ENCODE data around the gene LEFTY1. TPM values are rescaled to one million over a fixed set of nuclear protein-coding genes. Genes with fewer than 3 reads are reported as not detected.

LEFTY1 gene
- total and polyA plus RNA-seq, 9 of the 15 experiments (the other 6 are each of a cell fraction or from before 2014, with no cell fraction given): 0.07 to 0.24 (median 0.17) TPM; not detected in 5

- peaks cover 3% of the 10 kb centered on the region for H3K9me1 ChIP-seq (ENCODE audit: control insufficient read depth, insufficient read depth, low read length)
- no peak overlapping the region for H3K9ac ChIP-seq (ENCODE audit: insufficient read depth in 1 of 2, low read depth in 2 of 2, low read length in 2 of 2)
- POLR2A ChIA-PET: interaction anchor here (0.7 kb wide), 1 partner anchor 388 kb away, joined by 3 read pairs; no protein-coding TSS in a partner anchor
- H3K27ac ChIP-seq (ENCODE audit: extremely low read depth, low read depth, low read length): no peak overlapping the region
- CTCF ChIA-PET (ENCODE audit: low intra/inter-chr PET ratio): no interaction called here
- H2AFZ ChIP-seq (ENCODE audit: low read depth, low read length): no peak overlapping the region
- in situ Hi-C loops (cut with MboI) (no loop called here), intact Hi-C loops (cut with micrococcal nuclease) (no loop called here)
- no peak overlapping the region for H3K4me3 ChIP-seq
- TF ChIP-seq C11orf30 (IDR thresholded peaks at IDR 0.05; ENCODE audit: low read depth) (no peak), MEIS2 (IDR thresholded peaks at IDR 0.05; ENCODE audit: partially characterized antibody) (peak; percentile 7), PURB (CRISPR knock-in tag; IDR thresholded peaks at IDR 0.05; ENCODE audit: low read depth) (no peak)
- FAIRE-seq (no peak), ATAC-seq (no peak), DNase-seq (ENCODE audit: extremely low read depth in 1 of 4, low spot score in 3 of 4) (no peak)
- peaks cover 0 to 47% of the 10 kb centered on the region in 2 experiments; a peak in 3 of 5 replicates for H3K4me1 ChIP-seq (replicated peaks in 1 of 2; ENCODE audit: control insufficient read depth in 2 of 2, insufficient read depth in 2 of 2, low read length in 2 of 2)
- no peaks in the 10 kb centered on the region for H3K9me3 ChIP-seq (replicated peaks; ENCODE audit: control insufficient read depth, insufficient read depth, low read depth, low read length)
- H3K79me2 ChIP-seq (ENCODE audit: control insufficient read depth, insufficient read depth, low read length): peaks cover 12% of the 10 kb centered on the region
- no peaks in the 10 kb centered on the region for H3K27me3 ChIP-seq (ENCODE audit: control insufficient read depth in 2 of 2, insufficient read depth in 2 of 2, low read length in 2 of 2)
- no TSS peak for BruUV-seq (replicated peaks)
- no peaks in the 10 kb centered on the region for H3K36me3 ChIP-seq (ENCODE audit: control insufficient read depth, insufficient read depth, low read length)
- H4K20me1 ChIP-seq (replicated peaks; ENCODE audit: control insufficient read depth, insufficient read depth, low read length): no peaks in the 10 kb centered on the region
- H3K4me2 ChIP-seq (ENCODE audit: insufficient read depth, low read length): no peak overlapping the region
- WGBS (ENCODE audit: insufficient coverage, low coverage, missing lambda C conversion rate): 63% methylated on average over 7 of the region's 7 CpGs
Observed at GRCh38 chr1:225887030-225887314, 2.0 kb downstream of the LEFTY1 start.

- H3K27me3 ChIP-seq (ENCODE audit: control insufficient read depth in 2 of 2, insufficient read depth in 2 of 2, low read length in 2 of 2): no peaks in the 10 kb centered on the region
- H3K4me2 ChIP-seq (ENCODE audit: insufficient read depth, low read length): no peak overlapping the region
- peaks cover 3% of the 10 kb centered on the region for H3K9me1 ChIP-seq (ENCODE audit: control insufficient read depth, insufficient read depth, low read length)
- H3K36me3 ChIP-seq (ENCODE audit: control insufficient read depth, insufficient read depth, low read length): no peaks in the 10 kb centered on the region
- no peak overlapping the region for H3K4me3 ChIP-seq
- no peak for TF ChIP-seq ZNF444 (CRISPR knock-in tag; IDR thresholded peaks at IDR 0.05)
- TF ChIP-seq SMARCA4 (IDR thresholded peaks at IDR 0.05): no peak
- no peak for TF ChIP-seq CCAR2 (IDR thresholded peaks at IDR 0.05; ENCODE audit: low read depth, low read length)
- no peak for TF ChIP-seq KLF6 (CRISPR knock-in tag; IDR thresholded peaks at IDR 0.05; ENCODE audit: borderline replicate concordance)
- TF ChIP-seq COPS2 (conservative IDR thresholded peaks at IDR 0.05): no peak
- peak in 1 of 2 experiments; percentile 74; a peak in 2 of 4 replicates for TF ChIP-seq MLLT1 (IDR thresholded peaks at IDR 0.05)
- in situ Hi-C loops (cut with MboI) (no loop called here), intact Hi-C loops (cut with micrococcal nuclease) (no loop called here)
- no peaks in the 10 kb centered on the region for H4K20me1 ChIP-seq (replicated peaks; ENCODE audit: control insufficient read depth, insufficient read depth, low read length)
- H3K4me1 ChIP-seq (replicated peaks in 1 of 2; ENCODE audit: control insufficient read depth in 2 of 2, insufficient read depth in 2 of 2, low read length in 2 of 2): peaks cover 2 to 53% of the 10 kb centered on the region in 2 experiments; a peak in 4 of 5 replicates
- no peak overlapping the region for H2AFZ ChIP-seq (ENCODE audit: low read depth, low read length)
- FAIRE-seq (no peak), ATAC-seq (no peak), DNase-seq (ENCODE audit: extremely low read depth in 1 of 4, low spot score in 3 of 4) (no peak)
- POLR2A ChIA-PET: interaction anchor here (0.6 to 0.7 kb wide), 2 partner anchors 387 to 543 kb away, joined by 3 read pairs; no protein-coding TSS in a partner anchor
- no TSS peak for BruUV-seq (replicated peaks)
- H3K79me2 ChIP-seq (ENCODE audit: control insufficient read depth, insufficient read depth, low read length): peaks cover 18% of the 10 kb centered on the region
- H3K27ac ChIP-seq (ENCODE audit: extremely low read depth, low read depth, low read length): no peak overlapping the region
- no peaks in the 10 kb centered on the region for H3K9me3 ChIP-seq (replicated peaks; ENCODE audit: control insufficient read depth, insufficient read depth, low read depth, low read length)
- CTCF ChIA-PET (ENCODE audit: low intra/inter-chr PET ratio): interaction anchor here (0.7 kb wide), 1 partner anchor 38 kb away, joined by 3 read pairs; no protein-coding TSS in a partner anchor
- no peak overlapping the region for H3K9ac ChIP-seq (ENCODE audit: insufficient read depth in 1 of 2, low read depth in 2 of 2, low read length in 2 of 2)
- 72% methylated on average over 17 of the region's 19 CpGs for WGBS (ENCODE audit: insufficient coverage, low coverage, missing lambda C conversion rate)
Observed at GRCh38 chr1:225886159-225887029, 2.6 kb downstream of the LEFTY1 start.

All from K562 (cell line).